AG04450 (cell line): ENCODE measurements around the gene RNASEL. TPM values are rescaled to one million over a fixed set of nuclear protein-coding genes. Genes with fewer than 3 reads are reported as not detected.
"Not testable (repeated sequence)": the region's sequence is repeated elsewhere in the genome, so short reads cannot be mapped to it uniquely, and the experiment has no call there.

Experiments
- CTCF ChIA-PET: fragments of 300-600, 350-600 bp; formaldehyde crosslinking; extraction: SDS; loops from one replicate; lab custom pipeline; 2022; ENCODE audit warnings: antibody characterized with exemption, inconsistent platforms; lab: Charles Lee
- POLR2A ChIA-PET: fragments of 350-600 bp; formaldehyde crosslinking; extraction: SDS; loops from one replicate; lab custom pipeline; 2021; ENCODE audit warnings: antibody characterized with exemption, inconsistent platforms; lab: Yijun Ruan, JAX
- DNase-seq: peaks from one replicate; pipeline ENCODE4 v3.0.0-alpha.2; 2011; ENCODE audit warnings: low read depth, low spot score
- H3K27ac ChIP-seq: one replicate; pipeline ENCODE4 v1.5.1; 2012; ENCODE audit warnings: low read depth, low read length, control low read depth
- H3K27me3 ChIP-seq: one replicate; pipeline ENCODE4 v1.6.0; 2012; ENCODE audit warnings: low read length; ENCODE audit not compliant: control insufficient read depth, insufficient read depth
- H3K4me3 ChIP-seq: 2 replicates; pipeline ENCODE4 v1.5.1; 2011; ENCODE audit warnings: mild to moderate bottlenecking, low read depth, low read length, control low read depth
- H3K9me3 ChIP-seq: 2 replicates; pipeline ENCODE4 v1.5.1; 2012; ENCODE audit warnings: low read length; ENCODE audit not compliant: control insufficient read depth, insufficient read depth
- CTCF ChIP-seq: IDR thresholded peaks from 2 replicates; pipeline ENCODE4 v1.5.1; 2011; ENCODE audit warnings: low read depth, low read length, control low read depth, inconsistent platforms
- polyA plus RNA-seq: library from polyadenylated mRNA; depleted of rRNA; stranded (reverse); fragments of >200 nt; gene quantifications from 2 replicates; pipeline ENCODE4 v1.2.3, GENCODE V29; 2011; rRNA removed
- small RNA-seq: library from RNA; depleted of rRNA; stranded (forward); fragments of <200 nt; gene quantifications from one replicate; pipeline ENCODE3, GENCODE V24; 2012; ENCODE audit warnings: low read depth; ENCODE audit not compliant: insufficient read length

The RNASEL gene
- polyA plus RNA-seq, 1 experiment = 6.2 TPM

- ChIA-PET POLR2A (no interaction called here), CTCF (no interaction called here)
- H3K9me3 ChIP-seq = peaks cover 7% of the 10 kb centered on the region
- no peaks in the 10 kb centered on the region for H3K27me3 ChIP-seq
- H3K27ac ChIP-seq = no peak overlapping the region
- DNase-seq = no peak
- TF ChIP-seq CTCF = no peak
- no peak overlapping the region for H3K4me3 ChIP-seq
Observed at GRCh38 chr1:182549346-182549745, 39.7 kb downstream of the RNASEL start.

DNA sequence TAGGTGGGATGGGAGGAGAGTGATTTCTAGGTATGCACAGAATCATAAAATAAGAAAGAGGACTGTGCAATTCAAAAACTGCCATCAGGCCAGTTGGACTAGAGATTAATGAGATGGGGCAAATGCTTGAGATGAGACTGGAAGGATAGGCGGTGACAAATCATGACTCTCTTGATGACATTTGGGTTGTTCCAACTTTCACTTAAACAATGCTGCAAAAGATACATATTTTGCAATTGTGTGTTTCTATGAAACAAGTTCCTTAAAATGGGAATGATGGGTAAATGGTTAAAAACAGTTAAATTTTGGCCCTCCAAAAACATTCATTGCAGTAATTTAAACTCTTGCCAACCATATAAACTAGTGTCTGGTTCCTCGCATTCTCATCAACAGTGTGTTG is 55.2 kb downstream of the RNASEL start:
- no peak overlapping the region for H3K4me3 ChIP-seq
- DNase-seq = no peak

GRCh38 chr1:182528206-182528605 is 60.9 kb downstream of the RNASEL start:
- H3K27me3 ChIP-seq, H3K9me3 ChIP-seq, H3K27ac ChIP-seq, DNase-seq, POLR2A ChIA-PET, CTCF ChIA-PET, H3K4me3 ChIP-seq: not testable (repeated sequence)

More for the DNA sequence above, 55.2 kb downstream of the RNASEL start:
- POLR2A ChIA-PET = no interaction called here
- no peak for TF ChIP-seq CTCF
- Histone ChIP-seq H3K9me3 (no peaks in the 10 kb centered on the region), H3K27ac (no peak overlapping the region), H3K27me3 (no peaks in the 10 kb centered on the region)
- CTCF ChIA-PET = no interaction called here

DNA sequence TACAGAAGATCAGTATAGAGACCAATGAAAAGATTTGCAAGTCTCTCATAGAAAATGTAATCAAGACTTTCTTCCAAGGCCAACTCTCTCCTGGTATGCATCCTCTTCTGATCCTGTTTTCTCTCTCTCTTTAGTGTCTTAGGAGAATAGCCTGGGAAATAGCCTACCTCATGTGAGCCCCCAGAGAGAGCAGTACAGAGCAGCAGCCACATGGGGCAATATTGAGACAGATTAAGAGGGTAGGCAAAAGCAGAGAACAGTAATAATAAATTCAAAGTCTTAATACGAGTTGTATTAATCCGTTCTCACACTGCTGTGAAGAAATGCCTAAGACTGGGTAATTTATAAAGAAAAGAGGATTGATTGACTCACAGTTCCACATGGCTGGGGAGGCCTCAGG is 61.4 kb downstream of the RNASEL start:
- no peak for TF ChIP-seq CTCF
- POLR2A ChIA-PET = no interaction called here

DNA sequence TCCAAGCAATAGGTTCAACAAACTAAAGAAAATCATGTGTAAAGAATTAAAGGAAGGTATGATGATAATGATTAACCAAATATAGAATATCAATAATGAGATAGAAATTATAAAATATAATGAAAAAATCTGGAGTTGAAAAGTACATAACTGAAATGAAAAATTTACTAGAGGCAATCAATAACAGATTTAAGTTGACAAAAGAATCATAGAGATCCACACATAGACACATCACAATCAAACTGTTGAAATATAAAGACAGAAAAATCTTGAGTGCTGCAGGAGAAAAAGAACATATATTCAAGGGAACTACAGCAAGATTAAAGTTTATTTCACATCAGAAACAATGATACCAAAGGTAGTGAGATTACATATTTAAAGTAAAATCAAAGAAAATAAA is 63.7 kb downstream of the RNASEL start:
- Histone ChIP-seq H3K27me3 (no peaks in the 10 kb centered on the region), H3K4me3 (no peak overlapping the region), H3K9me3 (no peaks in the 10 kb centered on the region), H3K27ac (no peak overlapping the region)
- ChIA-PET POLR2A (no interaction called here), CTCF (no interaction called here)
- no peak for TF ChIP-seq CTCF
- no peak for DNase-seq

More for the DNA sequence above, 61.4 kb downstream of the RNASEL start:
- CTCF ChIA-PET = no interaction called here
- H3K9me3 ChIP-seq = no peaks in the 10 kb centered on the region
- H3K27me3 ChIP-seq = no peaks in the 10 kb centered on the region
- no peak for DNase-seq
- H3K4me3 ChIP-seq = no peak overlapping the region
- no peak overlapping the region for H3K27ac ChIP-seq

Small RNA genes lying within 50 kb of the gene (small RNA-seq; reads per million reads assigned to genes)
- gene RF00017 = not detected

Other genes starting within 250 kb of the RNASEL start
- gene GLUL, start 197.5 kb downstream of the RNASEL start, polyA plus RNA-seq = 151 and 182 TPM in 2 replicates
- not detected in 2 replicates for gene TEDDM1, start 188.6 kb downstream of the RNASEL start, polyA plus RNA-seq
- gene RGSL1, start 139.1 kb downstream of the RNASEL start, polyA plus RNA-seq = not detected in 2 replicates
- 0.10 and 0.11 TPM in 2 replicates for gene RGS16, start 15.1 kb upstream of the RNASEL start, polyA plus RNA-seq
- gene RGS8, start 95.3 kb upstream of the RNASEL start, polyA plus RNA-seq = not detected in 2 replicates
- gene NPL, start 200.5 kb upstream of the RNASEL start, polyA plus RNA-seq = 0.48 and 0.55 TPM in 2 replicates